Mucosa of stomach (tissue), 1 donor: ENCODE results near the gene PHKG2.
"Not testable (repeated sequence)": the region's sequence is repeated elsewhere in the genome, so short reads cannot be mapped to it uniquely, and the experiment has no call there.

Source experiments
- H3K27me3 ChIP-seq: one replicate; pipeline ENCODE4 v1.7.0; 2013; ENCODE audit warnings: mild to moderate bottlenecking, low read length; ENCODE audit not compliant: control insufficient read depth, insufficient read depth
- H3K36me3 ChIP-seq: one replicate; pipeline ENCODE4 v1.7.0; 2013; ENCODE audit warnings: low read length; ENCODE audit not compliant: control insufficient read depth, insufficient read depth
- H3K4me1 ChIP-seq: one replicate; pipeline ENCODE4 v1.7.0; 2013; ENCODE audit warnings: mild to moderate bottlenecking, low read length; ENCODE audit not compliant: control insufficient read depth, insufficient read depth
- H3K4me3 ChIP-seq: one replicate; pipeline ENCODE4 v1.7.0; 2013; ENCODE audit warnings: low read length
- H3K9ac ChIP-seq: one replicate; pipeline ENCODE4 v1.7.0; 2013; ENCODE audit warnings: mild to moderate bottlenecking, low read length, moderate library complexity
- H3K9me3 ChIP-seq: one replicate; pipeline ENCODE4 v1.7.0; 2013; ENCODE audit warnings: mild to moderate bottlenecking, low read length, moderate library complexity; ENCODE audit not compliant: control insufficient read depth
- donor health status: Pancreatic carcinoma.

Gene PHKG2, protein sequence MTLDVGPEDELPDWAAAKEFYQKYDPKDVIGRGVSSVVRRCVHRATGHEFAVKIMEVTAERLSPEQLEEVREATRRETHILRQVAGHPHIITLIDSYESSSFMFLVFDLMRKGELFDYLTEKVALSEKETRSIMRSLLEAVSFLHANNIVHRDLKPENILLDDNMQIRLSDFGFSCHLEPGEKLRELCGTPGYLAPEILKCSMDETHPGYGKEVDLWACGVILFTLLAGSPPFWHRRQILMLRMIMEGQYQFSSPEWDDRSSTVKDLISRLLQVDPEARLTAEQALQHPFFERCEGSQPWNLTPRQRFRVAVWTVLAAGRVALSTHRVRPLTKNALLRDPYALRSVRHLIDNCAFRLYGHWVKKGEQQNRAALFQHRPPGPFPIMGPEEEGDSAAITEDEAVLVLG

DNA sequence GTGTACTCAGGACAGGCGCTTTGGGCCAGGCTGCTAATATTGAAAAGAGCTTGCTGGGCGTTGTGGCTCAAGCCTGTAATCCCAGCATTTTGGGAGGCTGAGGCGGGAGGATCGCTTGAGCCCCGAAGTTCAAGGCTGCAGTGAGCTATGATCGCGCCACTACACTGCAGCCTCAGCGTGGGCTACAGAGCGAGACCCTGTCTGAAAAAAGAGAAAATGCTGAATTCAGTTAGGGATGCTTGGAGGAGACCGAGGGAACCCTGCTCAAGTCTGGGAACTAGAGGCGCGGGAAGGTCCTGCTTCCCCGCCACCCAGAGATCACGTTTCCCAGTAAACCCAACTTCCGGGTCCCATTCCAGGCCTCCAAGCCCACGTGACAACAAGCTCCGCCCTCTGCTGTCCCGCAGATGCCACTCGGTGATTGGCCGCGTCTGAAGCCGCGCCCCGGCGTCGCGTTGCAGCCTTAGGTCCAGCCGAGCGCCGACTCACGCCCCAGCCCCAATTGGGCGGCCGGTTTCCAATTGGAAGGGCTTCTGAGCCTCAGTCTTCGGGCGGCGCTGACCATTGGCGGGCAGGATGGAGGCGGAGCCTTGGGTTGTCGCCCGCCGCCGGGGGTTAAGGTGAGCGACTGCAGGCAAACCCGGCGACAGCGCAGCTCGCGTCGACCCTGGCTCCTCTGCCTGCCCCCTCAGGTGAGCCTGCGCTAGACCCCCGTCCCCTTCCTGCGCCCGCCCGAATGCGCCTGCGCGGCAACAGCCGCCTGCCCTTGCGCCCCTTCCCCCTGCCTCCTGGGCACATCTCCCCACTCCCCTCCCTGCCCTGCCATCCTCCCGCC, at the start of gene PHKG2:
Gene PHKG2, plus strand, starts transcription at position 627 of the 835 bp plus-strand sequence. CDS start 396 bp downstream, outside the sequence.
- H3K9ac ChIP-seq: peak within 1 kb of the TSS; percentile 78
- peak within 1 kb of the TSS; percentile 74 for H3K4me3 ChIP-seq
- no peaks in the 10 kb centered on the region for H3K36me3 ChIP-seq
- peaks cover 9% of the 10 kb centered on the region for H3K4me1 ChIP-seq
- H3K9me3 ChIP-seq: no peaks in the 10 kb centered on the region
- no peaks in the 10 kb centered on the region for H3K27me3 ChIP-seq

DNA sequence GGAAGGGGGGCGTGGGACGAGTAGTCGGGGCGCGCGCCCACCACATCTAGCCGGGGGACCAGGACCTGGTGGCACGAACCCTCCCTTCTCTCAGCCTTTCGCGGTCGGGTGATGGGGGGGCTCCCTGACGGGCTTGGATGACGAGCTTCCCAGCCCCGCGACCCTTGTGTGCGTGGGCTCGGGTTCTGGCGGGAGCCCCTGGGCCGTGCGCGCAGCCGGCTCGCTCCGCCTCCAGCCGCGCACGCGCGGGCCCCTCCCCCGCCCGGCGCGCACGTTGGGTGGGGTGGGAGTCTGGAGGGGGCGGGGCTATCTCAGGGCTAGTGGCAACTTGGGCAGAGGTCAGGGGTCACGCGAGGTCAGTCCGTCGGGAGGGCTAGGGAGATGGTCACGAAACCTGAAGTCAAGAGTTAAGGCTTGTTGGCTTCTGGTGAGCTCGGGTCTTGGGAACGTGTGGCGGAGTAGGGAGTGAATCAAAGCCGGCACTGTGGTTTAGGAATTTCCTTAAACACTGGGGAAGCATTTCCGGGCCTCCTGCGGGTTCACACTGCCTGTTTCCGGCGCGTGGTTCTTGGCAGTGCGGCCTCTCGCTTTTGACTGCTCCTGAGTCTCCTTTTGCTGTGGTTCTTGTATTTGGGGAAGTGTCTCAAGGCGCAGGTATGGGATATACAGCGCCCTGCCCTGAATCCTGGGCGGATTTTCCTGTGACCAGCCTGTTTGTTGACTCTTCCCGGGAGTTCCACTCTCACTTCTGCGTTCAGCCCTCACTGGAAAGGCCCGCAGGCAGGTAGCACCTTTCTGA, 49.2 kb upstream of the PHKG2 start, which contains the start of gene SRCAP:
Gene SRCAP, plus strand, starts transcription at position 356 of the 799 bp plus-strand sequence. CDS start 1,654 bp downstream, outside the sequence.
- no peaks in the 10 kb centered on the region for H3K27me3 ChIP-seq
- H3K4me1 ChIP-seq: peaks cover 10% of the 10 kb centered on the region
- peak within 1 kb of the TSS; percentile 97 for H3K9ac ChIP-seq
- H3K36me3 ChIP-seq: peaks cover 4% of the 10 kb centered on the region
- H3K9me3 ChIP-seq: no peaks in the 10 kb centered on the region
- peak within 1 kb of the TSS; percentile 28 for H3K4me3 ChIP-seq

DNA sequence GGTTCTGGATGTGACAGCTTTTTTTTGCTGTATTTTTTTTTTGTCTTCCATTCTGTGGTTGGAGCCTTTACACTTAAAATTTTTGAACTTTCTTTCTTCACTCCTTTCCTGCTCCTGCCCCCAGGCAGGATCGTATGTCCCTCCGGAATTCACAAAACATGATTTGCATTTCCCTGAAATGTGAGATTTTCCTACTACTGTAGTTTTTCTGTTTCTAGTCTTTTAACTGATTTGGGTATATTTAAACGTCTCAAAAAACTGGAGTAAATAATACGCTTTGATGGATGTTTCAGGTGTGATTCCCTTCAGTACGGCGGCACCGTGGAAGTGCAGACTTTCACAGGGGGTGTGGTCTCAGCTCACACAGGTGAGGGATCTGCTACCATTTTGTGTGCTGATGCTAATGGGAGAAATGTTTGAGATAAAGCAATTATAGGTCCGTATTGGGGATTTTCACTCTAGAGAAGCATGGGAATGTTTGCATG, 48.6 kb upstream of the PHKG2 start:
- H3K9me3 ChIP-seq: no peaks in the 10 kb centered on the region
- H3K27me3 ChIP-seq: no peaks in the 10 kb centered on the region
- H3K36me3 ChIP-seq: peaks cover 5% of the 10 kb centered on the region
- peaks cover 10% of the 10 kb centered on the region for H3K4me1 ChIP-seq
- peak overlapping the region; percentile 97 for H3K9ac ChIP-seq
- H3K4me3 ChIP-seq: no peak overlapping the region

DNA sequence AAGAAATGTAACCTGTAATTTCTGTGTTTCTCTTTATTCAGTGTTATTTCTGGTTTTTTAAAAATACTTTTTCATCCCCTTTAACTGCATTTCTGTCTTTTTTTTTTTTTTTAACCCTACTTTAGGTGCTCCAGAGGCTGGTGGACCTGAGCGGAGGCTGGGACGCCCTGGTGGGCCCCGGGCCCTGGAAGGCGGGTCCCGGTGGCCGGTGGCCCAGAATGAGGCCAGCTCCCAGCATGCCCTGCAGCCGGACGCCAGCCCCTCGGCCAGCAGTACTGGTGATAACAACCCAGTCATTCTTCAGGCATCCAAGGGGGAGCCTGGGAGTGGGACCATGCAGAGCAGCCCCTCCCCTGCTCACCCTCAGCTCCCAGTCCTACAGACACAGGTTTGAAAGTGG, 47.7 kb upstream of the PHKG2 start:
- Histone ChIP-seq H3K4me3 (no peak overlapping the region), H3K9me3 (no peaks in the 10 kb centered on the region), H3K36me3 (peaks cover 9% of the 10 kb centered on the region), H3K27me3 (no peaks in the 10 kb centered on the region), H3K9ac (no peak overlapping the region), H3K4me1 (peaks cover 10% of the 10 kb centered on the region)

DNA sequence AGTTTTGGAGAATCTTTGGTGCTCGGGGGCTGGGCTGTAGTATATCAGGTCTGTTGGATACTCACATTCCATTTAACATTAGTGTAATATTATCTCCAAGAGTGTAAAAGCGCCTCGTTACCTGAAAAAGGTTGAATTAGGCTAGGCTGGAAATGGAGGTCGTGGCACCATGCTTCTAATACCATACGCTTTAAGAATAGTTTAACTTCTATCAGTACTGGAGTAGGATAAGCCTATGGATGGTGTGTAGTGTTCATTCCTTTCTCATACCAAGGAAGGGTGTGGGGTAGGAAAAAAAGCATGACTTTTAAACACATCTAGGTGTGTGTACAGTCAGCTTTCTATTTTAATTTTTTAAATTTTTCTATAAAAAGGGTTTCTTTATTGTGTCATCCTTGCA, 47.3 kb upstream of the PHKG2 start:
- no peaks in the 10 kb centered on the region for H3K9me3 ChIP-seq
- H3K36me3 ChIP-seq: peaks cover 12% of the 10 kb centered on the region
- H3K4me3 ChIP-seq: no peak overlapping the region
- H3K9ac ChIP-seq: no peak overlapping the region
- H3K4me1 ChIP-seq: peaks cover 10% of the 10 kb centered on the region
- H3K27me3 ChIP-seq: no peaks in the 10 kb centered on the region

DNA sequence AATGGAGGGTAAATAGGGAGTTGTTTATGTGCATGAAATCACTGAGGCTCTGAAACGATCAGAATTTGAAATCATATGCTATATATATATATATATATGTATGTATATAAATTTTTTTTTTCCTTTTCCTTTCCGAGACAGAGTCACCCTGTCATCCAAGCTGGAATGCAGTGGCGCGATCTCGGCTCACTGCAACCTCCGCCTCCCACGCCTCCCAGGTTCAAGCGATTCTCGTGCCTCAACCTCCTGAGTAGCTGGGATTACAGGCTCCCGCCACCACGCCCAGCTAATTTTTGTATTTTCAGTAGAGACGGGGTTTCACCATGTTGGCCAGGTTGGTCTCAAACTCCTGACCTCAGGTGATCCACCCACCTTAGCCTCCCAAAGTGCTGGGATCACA, 45.2 kb upstream of the PHKG2 start:
- H3K36me3 ChIP-seq: peaks cover 27% of the 10 kb centered on the region
- not testable (repeated sequence) for H3K4me3 ChIP-seq, H3K9ac ChIP-seq, H3K9me3 ChIP-seq, H3K27me3 ChIP-seq, H3K4me1 ChIP-seq

DNA sequence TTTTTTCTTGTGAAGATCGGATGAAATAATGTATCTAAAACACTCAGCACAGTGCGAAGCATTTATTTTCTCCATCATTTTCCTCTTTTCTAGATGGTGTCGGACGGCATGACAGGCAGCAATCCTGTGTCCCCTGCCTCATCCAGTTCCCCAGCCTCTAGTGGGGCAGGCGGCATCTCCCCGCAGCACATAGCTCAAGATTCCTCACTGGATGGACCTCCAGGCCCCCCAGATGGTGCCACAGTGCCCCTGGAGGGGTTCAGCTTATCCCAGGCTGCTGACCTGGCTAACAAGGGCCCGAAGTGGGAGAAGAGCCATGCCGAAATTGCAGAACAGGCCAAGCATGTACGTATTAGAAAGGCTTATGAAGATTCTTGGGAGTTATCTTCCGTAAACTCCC, 44.3 kb upstream of the PHKG2 start:
- Histone ChIP-seq H3K4me1 (peaks cover 7% of the 10 kb centered on the region), H3K36me3 (peaks cover 27% of the 10 kb centered on the region), H3K9ac (no peak overlapping the region)

DNA sequence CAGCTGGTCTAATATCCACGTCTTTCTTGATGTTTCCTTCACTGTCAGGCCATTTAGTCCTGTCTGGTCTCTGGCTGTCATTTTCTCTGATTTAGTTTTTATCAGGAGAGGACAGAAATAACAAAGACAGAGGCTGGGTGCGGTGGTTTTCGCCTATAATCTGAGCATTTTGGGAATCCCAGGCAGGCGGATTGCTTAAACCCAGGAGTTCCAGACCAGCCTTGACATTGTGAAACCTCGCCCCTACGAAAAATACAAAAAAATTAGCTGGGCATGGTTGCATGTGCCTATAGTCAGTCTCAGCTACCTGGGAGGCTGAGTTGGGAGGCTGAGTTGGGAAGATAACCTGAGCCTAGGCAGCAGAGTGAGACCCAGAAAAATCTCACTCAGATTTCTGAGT, 42.2 kb upstream of the PHKG2 start:
- Histone ChIP-seq H3K36me3 (peaks cover 39% of the 10 kb centered on the region), H3K4me3 (no peak overlapping the region), H3K27me3 (no peaks in the 10 kb centered on the region), H3K9ac (no peak overlapping the region), H3K9me3 (no peaks in the 10 kb centered on the region), H3K4me1 (no peaks in the 10 kb centered on the region)

More for the DNA sequence above, 44.3 kb upstream of the PHKG2 start:
- no peaks in the 10 kb centered on the region for H3K27me3 ChIP-seq
- no peak overlapping the region for H3K4me3 ChIP-seq
- H3K9me3 ChIP-seq: no peaks in the 10 kb centered on the region

DNA sequence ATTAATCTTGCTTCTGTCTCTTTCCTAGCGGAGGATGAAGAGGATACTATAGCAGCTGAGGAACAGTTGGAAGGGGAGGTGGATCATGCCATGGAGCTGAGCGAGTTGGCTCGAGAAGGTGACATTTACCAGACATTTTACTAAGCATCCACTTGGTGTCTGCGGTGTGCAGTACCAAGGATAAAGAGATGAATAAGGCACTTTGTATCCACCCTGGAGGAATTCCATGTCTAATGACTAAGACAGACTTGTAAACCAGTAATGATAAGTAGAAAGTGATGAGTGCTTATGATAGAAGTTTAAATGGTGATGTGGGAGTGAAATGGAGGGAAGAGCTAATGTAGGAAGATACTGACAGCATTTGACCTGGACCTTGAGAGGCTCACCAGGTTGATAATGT, 37.3 kb upstream of the PHKG2 start:
- H3K27me3 ChIP-seq: no peaks in the 10 kb centered on the region
- no peaks in the 10 kb centered on the region for H3K9me3 ChIP-seq
- no peak overlapping the region for H3K9ac ChIP-seq
- H3K4me1 ChIP-seq: no peaks in the 10 kb centered on the region
- no peak overlapping the region for H3K4me3 ChIP-seq
- peaks cover 58% of the 10 kb centered on the region for H3K36me3 ChIP-seq

DNA sequence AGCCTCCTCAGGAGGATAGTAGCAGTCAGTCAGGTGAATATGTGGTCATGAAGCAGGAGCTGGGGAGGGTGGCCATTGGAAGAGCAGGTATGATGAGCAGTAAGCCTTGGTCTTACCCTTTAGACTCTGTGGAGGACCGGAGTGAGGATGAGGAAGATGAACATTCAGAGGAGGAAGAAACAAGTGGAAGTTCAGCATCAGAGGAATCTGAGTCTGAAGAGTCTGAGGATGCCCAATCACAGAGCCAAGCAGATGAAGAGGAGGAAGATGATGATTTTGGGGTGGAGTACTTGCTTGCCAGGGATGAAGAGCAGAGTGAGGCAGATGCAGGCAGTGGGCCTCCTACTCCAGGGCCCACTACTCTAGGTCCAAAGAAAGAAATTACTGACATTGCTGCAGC, 36.5 kb upstream of the PHKG2 start:
- H3K4me3 ChIP-seq: no peak overlapping the region
- H3K9me3 ChIP-seq: no peaks in the 10 kb centered on the region
- peaks cover 56% of the 10 kb centered on the region for H3K36me3 ChIP-seq
- no peak overlapping the region for H3K9ac ChIP-seq
- H3K4me1 ChIP-seq: no peaks in the 10 kb centered on the region
- no peaks in the 10 kb centered on the region for H3K27me3 ChIP-seq

DNA sequence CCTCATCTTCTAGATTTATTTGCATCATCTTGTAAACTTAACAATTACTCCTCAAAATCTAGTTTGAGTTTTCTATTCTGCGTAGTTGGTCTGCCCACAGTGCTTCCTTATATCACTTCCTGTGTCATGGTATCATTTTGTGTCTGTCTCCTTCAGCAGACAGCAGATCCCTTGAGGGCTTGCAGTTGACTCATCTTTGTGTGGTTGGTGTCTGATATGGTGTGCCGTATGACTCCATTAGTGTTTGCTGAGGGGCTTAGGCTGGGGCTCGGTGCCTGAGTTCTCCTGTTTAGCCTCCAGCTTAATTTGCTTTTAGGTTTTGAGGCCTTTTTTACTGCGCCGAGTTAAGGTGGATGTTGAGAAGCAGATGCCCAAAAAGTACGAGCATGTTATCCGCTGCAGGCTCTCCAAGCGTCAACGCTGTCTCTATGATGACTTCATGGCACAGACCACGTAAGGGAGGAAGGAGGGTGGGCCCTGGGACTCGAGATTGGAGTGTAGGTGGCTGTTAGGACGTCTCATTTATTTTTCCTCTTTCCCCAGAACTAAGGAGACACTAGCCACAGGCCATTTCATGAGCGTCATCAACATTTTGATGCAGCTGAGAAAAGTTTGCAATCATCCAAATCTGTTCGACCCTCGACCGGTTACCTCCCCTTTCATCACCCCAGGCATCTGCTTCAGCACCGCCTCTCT, 32.3 kb upstream of the PHKG2 start:
- no peaks in the 10 kb centered on the region for H3K27me3 ChIP-seq
- peaks cover 44% of the 10 kb centered on the region for H3K36me3 ChIP-seq

More for the DNA sequence above, 32.3 kb upstream of the PHKG2 start:
- H3K9me3 ChIP-seq: no peaks in the 10 kb centered on the region
- no peak overlapping the region for H3K9ac ChIP-seq
- H3K4me3 ChIP-seq: no peak overlapping the region
- no peaks in the 10 kb centered on the region for H3K4me1 ChIP-seq
